AML-193 (cell line): ENCODE data around the gene PGLYRP3.

ENCODE experiments used
- DNase-seq, 2 experiments: peaks; one replicate each; lab custom pipeline; 2025; lab: John Stamatoyannopoulos, UW

PGLYRP3 gene

GRCh38 chr1:153260585-153261280 lies 52.0 kb downstream of the PGLYRP3 start:
- no peak for DNase-seq

DNA sequence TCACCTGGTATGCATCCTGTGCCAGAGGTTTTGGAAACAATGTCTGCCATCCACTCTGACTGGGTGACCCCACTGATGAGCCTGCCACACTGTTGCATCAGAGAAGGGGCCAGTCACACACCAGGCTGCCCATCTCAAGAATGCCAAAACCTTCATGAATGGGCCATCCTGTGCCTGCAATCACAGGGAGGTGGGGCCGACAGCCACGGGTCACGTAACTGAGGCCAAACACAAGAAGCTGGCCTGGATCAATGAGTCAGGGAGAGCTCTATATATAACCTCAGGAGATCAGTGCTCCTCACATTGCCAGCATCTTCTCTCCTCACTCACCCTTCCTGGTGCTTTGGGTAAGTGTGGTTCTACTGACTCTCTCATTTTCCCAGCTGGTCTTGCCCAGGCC lies 53.4 kb downstream of the PGLYRP3 start, which contains the start of gene LORICRIN:
Gene LORICRIN, plus strand, starts transcription at position 301 of the 400 bp plus-strand sequence. CDS start 1,263 bp downstream, outside the sequence.
- DNase-seq, result no peak

DNA sequence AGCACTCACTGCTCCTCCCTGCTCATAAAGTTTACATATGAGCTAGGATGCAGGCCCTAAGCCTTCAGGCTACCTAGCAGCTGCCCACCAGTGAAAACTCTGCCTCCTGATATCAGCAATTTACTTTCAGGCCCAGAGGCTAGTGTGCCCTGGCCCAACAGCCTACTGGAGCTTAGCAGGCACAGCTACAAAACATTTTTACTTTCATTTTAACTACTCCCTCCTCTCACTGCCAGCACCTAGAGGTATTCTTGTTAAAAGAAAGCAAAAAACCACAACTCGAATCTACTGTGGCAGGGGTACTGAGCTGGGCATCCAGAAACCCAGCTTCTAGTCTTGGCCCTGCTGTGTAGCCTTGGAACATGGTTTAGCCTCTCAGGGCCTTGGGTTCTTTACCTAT lies 59.1 kb downstream of the PGLYRP3 start:
- no peak for DNase-seq

- DNase-seq, result no peak
Observed at GRCh38 chr1:153253076-153253475, 59.7 kb downstream of the PGLYRP3 start.

- no peak for DNase-seq
Observed at GRCh38 chr1:153251988-153252387, 60.8 kb downstream of the PGLYRP3 start.

- no peak for DNase-seq
Observed at GRCh38 chr1:153251562-153251961, 61.2 kb downstream of the PGLYRP3 start.

GRCh38 chr1:153251087-153251486 lies 61.7 kb downstream of the PGLYRP3 start:
- DNase-seq, result no peak

- no peak for DNase-seq
Observed at GRCh38 chr1:153250166-153250565, 62.6 kb downstream of the PGLYRP3 start.

GRCh38 chr1:153248176-153248879 lies 64.4 kb downstream of the PGLYRP3 start:
- no peak for DNase-seq
